ENCODE data around the gene FAM171A1.

The FAM171A1 gene

DNA sequence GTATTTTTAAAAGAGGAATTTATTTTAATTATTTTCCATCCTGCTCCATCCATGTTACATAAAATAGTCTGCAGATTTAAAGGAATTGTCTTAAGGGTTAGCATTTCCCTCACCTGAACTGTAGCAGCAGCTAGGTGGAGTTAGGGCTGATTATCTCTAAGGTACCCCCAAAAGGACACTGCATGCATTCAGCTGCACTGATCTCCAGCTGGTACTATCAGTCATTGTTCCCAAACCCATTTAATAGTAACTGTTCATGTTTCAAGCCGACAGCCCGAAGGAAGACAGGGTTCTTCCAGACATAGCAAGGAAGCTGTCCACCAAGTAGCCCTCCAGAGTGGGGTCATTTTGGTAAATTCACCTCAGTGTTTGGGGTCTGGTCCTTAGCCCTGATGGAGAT, 48.7 kb downstream of the FAM171A1 start:
- no peak overlapping the region for H3K4me3 ChIP-seq (ENCODE audit: control insufficient read depth, low read depth, low read length)
- no peak for DNase-seq (ENCODE audit: low read depth)
- TF ChIP-seq, protein P1, sequence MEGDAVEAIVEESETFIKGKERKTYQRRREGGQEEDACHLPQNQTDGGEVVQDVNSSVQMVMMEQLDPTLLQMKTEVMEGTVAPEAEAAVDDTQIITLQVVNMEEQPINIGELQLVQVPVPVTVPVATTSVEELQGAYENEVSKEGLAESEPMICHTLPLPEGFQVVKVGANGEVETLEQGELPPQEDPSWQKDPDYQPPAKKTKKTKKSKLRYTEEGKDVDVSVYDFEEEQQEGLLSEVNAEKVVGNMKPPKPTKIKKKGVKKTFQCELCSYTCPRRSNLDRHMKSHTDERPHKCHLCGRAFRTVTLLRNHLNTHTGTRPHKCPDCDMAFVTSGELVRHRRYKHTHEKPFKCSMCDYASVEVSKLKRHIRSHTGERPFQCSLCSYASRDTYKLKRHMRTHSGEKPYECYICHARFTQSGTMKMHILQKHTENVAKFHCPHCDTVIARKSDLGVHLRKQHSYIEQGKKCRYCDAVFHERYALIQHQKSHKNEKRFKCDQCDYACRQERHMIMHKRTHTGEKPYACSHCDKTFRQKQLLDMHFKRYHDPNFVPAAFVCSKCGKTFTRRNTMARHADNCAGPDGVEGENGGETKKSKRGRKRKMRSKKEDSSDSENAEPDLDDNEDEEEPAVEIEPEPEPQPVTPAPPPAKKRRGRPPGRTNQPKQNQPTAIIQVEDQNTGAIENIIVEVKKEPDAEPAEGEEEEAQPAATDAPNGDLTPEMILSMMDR (IDR thresholded peaks at IDR 0.05; ENCODE audit: control insufficient read depth, insufficient read depth, low read depth, low read length, missing control alignments) = no peak

DNA sequence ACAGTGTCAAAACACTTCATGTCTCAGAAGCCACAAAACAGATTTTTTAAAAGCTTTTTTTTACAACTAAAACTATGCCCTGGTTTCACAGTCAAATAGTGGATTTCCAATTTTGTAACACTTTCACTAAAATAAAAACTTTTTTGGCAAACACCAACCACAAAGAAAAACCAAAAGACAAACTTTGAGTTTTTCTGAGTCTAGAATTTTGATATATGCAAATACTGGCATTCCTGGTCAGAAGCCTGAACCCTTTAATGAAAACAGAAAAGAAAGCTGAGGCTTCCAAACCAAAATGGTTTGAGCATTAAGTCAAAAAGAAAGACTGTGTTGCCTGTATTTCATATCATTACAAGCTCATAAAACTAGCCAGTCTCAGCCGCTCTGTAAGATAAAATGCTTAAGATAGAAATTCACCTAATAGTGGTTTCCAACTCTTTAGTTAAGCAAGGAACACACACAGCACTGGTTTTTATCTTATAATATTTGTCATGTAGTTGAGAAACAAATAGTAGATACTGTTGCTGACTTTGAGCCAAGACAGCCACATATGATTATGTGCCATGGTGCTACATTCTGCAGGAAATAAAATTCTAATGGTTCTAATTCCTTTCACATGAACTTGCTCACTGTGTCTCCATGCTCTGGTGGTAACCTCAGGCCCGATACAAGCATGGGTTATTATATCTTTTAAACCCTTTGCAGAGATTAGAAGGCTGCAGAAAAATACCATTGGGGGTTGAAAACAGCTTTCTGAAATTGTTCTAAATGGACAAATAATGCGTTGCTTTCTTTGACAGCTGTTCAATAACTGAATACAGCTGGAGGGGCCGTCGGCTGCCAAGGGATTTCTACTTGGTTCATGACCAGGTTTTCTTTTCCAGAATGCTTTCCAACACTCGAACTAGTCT, 49.4 kb downstream of the FAM171A1 start:
- no peak overlapping the region for H3K4me3 ChIP-seq (ENCODE audit: control insufficient read depth, low read depth, low read length)
- peak; percentile 55 for DNase-seq (ENCODE audit: low read depth)
- TF ChIP-seq, protein P1 (IDR thresholded peaks at IDR 0.05; ENCODE audit: control insufficient read depth, insufficient read depth, low read depth, low read length, missing control alignments) = no peak

DNA sequence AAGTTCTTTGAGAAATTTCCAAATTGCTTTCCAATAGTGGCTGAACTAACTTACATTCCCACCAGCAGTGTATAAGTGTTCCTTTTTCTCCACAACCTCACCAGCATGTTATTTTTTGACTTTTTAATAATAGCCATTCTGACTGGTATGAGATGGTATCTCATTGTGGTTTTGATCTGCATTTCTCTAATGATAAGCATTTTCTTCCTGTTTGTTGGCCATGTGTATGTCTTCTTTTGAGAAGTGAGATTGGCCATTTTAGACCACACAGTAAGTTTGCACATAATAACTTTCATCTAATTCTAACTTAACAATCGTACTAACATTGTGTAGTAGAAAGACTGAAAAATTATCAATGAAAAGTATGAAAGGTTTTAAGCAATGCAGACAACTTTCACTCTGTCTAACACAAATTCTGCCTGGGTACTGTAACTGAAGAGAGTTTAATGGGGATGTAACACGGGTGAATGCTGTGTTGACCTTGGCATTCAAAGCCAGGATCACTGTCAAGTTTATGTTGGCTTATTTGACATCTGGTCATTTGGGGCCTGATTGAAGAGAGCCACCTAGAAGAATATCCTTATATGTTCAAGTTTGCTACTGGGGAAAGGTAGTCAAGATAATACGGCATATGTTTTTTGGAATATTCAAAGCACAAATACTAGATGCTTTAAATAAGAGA, 50.4 kb downstream of the FAM171A1 start:
- DNase-seq (ENCODE audit: low read depth) = no peak
- H3K4me3 ChIP-seq (ENCODE audit: control insufficient read depth, low read depth, low read length) = no peak overlapping the region
- TF ChIP-seq, protein P1 (IDR thresholded peaks at IDR 0.05; ENCODE audit: control insufficient read depth, insufficient read depth, low read depth, low read length, missing control alignments) = no peak

DNA sequence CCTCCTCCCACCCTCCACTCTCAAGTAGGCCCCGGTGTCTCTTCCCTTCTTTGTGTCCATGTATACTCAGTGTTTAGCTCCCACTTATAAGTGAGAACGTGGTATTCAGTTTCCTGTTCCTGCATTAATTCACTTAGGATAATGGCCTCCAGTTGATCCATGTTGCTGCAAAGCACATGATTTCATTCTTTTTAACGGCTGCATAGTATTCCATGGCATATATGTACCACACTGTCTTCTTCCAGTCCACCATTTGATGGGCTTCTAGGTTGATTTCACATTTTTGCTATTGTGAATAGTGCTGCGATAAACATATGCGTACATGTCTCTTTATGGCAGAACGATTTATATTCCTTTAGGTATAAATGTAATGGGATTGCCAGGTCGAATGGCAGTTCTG, 51.0 kb downstream of the FAM171A1 start:
- DNase-seq (ENCODE audit: low read depth) = no peak
- TF ChIP-seq, protein P1 (IDR thresholded peaks at IDR 0.05; ENCODE audit: control insufficient read depth, insufficient read depth, low read depth, low read length, missing control alignments) = no peak
- no peak overlapping the region for H3K4me3 ChIP-seq (ENCODE audit: control insufficient read depth, low read depth, low read length)

DNA sequence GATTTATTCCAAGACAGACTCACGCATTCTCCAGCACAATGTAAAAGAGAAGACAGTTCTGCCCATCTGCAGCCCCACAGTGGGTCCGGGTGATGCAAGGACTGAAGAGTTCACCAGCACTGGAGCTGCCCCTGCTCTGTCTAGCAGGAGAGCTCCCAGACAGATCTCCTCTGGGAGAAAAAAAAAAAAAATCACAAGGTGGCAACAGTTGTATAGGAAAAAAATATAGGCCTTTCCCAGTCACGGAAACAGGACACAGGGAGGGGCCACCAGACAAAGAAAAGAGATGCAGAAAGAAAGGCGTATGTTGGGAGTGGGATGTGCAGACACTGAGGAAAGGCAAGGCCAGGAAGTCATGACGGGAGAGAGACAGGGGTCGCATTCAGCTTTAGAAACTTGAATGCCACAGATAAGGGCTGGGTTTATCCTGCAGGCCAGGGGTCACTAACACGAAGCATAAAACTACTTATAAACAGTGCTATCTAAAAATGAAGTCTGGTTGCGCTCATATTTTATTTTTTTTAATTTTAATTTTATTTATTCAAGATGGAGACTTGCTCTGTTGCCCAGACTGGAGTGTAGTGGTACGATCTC, 54.1 kb downstream of the FAM171A1 start:
- H3K4me3 ChIP-seq (ENCODE audit: control insufficient read depth, low read depth, low read length) = no peak overlapping the region
- no peak for DNase-seq (ENCODE audit: low read depth)
- TF ChIP-seq, protein P1 (IDR thresholded peaks at IDR 0.05; ENCODE audit: control insufficient read depth, insufficient read depth, low read depth, low read length, missing control alignments) = no peak

DNA sequence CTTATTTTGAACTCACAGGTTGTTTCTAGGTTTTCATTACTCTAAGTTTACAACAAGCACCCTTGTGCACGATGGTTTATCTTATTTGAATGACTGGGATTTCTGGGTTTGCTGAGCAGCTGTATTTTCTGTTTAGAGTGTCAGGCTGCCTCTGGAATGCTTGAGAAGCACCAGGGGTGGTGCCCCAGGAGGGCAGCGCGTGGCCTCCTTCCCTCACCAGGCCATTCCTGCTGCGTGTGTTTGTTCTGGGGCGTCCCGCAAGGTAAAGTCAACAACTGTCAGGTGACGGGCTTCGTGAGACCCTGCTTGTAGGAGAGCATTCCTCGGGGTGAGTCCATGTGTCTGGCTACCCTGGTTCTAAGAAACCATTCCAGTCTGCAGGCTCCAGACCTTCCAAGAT, 54.9 kb downstream of the FAM171A1 start:
- no peak for DNase-seq (ENCODE audit: low read depth)
- TF ChIP-seq, protein P1 (IDR thresholded peaks at IDR 0.05; ENCODE audit: control insufficient read depth, insufficient read depth, low read depth, low read length, missing control alignments) = no peak
- no peak overlapping the region for H3K4me3 ChIP-seq (ENCODE audit: control insufficient read depth, low read depth, low read length)
